ENCODE measurements around the gene ST8SIA1.

The ST8SIA1 gene

GRCh38 chr12:22333713-22334409 is 646 bp downstream of the ST8SIA1 start:
- H3K4me3 ChIP-seq (ENCODE audit: low read depth, low read length), result no peak overlapping the region; the same call in 1 of the 2 replicates
- DNase-seq (ENCODE audit: low read depth, low spot score), result no peak
- TF ChIP-seq, protein P1, sequence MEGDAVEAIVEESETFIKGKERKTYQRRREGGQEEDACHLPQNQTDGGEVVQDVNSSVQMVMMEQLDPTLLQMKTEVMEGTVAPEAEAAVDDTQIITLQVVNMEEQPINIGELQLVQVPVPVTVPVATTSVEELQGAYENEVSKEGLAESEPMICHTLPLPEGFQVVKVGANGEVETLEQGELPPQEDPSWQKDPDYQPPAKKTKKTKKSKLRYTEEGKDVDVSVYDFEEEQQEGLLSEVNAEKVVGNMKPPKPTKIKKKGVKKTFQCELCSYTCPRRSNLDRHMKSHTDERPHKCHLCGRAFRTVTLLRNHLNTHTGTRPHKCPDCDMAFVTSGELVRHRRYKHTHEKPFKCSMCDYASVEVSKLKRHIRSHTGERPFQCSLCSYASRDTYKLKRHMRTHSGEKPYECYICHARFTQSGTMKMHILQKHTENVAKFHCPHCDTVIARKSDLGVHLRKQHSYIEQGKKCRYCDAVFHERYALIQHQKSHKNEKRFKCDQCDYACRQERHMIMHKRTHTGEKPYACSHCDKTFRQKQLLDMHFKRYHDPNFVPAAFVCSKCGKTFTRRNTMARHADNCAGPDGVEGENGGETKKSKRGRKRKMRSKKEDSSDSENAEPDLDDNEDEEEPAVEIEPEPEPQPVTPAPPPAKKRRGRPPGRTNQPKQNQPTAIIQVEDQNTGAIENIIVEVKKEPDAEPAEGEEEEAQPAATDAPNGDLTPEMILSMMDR (IDR thresholded peaks at IDR 0.05; ENCODE audit: insufficient read depth, low read length, missing control alignments), result no peak
- ChIA-PET POLR2A (no interaction called here), CTCF (interaction anchor here (0.8 to 2.5 kb wide), 2 partner anchors 46 to 233 kb away, joined by 3 to 45 read pairs; no protein-coding TSS in a partner anchor)

DNA sequence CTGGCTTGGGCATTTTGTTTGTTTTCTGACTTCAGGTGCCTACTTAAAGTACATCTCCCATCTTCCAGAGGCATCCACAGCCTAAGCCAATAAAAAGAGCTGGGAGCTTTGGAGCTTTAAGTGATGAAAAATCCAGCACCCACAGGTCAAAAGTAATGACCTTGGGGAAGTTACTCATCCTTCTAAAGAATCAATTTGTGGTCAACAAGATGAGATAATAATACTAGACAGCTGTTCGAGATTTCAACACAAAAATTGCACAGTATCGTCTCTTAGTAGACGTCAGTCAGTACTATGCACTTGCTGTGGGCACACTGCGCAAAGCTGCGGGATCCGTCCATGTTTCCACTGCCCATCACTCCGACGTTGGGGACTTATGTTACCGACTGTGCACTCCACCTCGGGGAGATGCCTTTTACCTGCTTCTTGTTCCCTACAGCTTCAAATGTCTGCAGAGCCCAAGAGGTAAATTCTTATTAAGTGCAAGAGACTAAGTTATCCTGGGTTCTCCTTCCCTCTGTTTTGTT is 1.3 kb downstream of the ST8SIA1 start:
- ChIA-PET POLR2A (interaction anchor here (0.5 kb wide), 1 partner anchor 157 kb away, joined by 3 read pairs; no protein-coding TSS in a partner anchor), CTCF (interaction anchor here (0.7 to 0.8 kb wide), 2 partner anchors 14 to 45 kb away, joined by 3 read pairs; no protein-coding TSS in a partner anchor)
- H3K4me3 ChIP-seq (ENCODE audit: low read depth, low read length), result no peak overlapping the region
- no peak for DNase-seq (ENCODE audit: low read depth, low spot score)
- TF ChIP-seq, protein P1 (IDR thresholded peaks at IDR 0.05; ENCODE audit: insufficient read depth, low read length, missing control alignments), result no peak

DNA sequence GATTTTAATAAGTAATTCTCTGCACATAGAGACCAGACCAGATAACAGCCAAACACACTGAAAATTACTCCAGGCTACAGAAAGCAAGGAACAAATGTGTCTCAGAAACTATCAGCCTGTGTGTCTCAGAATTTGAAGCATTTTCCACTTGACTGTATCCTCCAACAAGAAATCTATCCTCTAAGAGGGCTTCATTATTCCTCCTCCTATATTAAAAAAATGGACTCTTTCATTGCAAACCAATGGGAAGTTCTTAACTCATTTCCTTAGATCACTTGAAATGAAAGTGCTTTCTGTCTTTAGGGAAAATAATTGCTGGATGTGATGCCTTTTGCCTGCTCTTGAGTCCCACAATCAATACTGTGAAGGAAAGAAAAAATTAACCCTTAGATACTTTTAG is 2.3 kb downstream of the ST8SIA1 start:
- TF ChIP-seq, protein P1 (IDR thresholded peaks at IDR 0.05; ENCODE audit: insufficient read depth, low read length, missing control alignments), result no peak
- POLR2A ChIA-PET, result no interaction called here
- no peak for DNase-seq (ENCODE audit: low read depth, low spot score)
- CTCF ChIA-PET, result interaction anchor here (2.8 kb wide), 1 partner anchor 231 kb away, joined by 20 read pairs; no protein-coding TSS in a partner anchor
- H3K4me3 ChIP-seq (ENCODE audit: low read depth, low read length), result no peak overlapping the region

GRCh38 chr12:22329621-22330020 is 4.9 kb downstream of the ST8SIA1 start:
- ChIA-PET CTCF (interaction anchor here (0.9 to 2.8 kb wide), 2 partner anchors 228 to 247 kb away, joined by 3 to 20 read pairs; no protein-coding TSS in a partner anchor), POLR2A (no interaction called here)
- TF ChIP-seq, protein P1 (IDR thresholded peaks at IDR 0.05; ENCODE audit: insufficient read depth, low read length, missing control alignments), result no peak
- H3K4me3 ChIP-seq (ENCODE audit: low read depth, low read length), result no peak overlapping the region
- DNase-seq (ENCODE audit: low read depth, low spot score), result no peak

DNA sequence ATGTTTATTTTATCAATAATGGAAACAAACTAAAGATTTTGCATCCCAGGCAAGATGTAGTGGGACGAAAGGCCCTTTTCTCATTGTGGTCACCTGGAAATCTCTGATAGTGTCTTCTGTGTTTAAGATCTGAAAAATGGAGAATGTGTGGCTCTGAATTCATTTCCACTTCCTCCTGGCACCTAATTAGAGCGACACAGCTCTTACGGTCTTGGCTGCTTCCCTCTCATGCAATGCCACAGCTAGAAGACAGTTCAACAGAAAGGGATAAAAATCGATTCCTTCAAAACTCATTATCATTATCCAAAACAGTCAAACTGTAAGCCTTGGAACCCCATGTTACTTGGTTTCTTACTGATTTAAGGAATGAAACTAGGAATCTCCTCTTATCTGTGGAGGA is 9.3 kb downstream of the ST8SIA1 start:
- CTCF ChIA-PET, result interaction anchor here (0.9 to 1.0 kb wide), 2 partner anchors 10 to 134 kb away, joined by 3 to 6 read pairs; no protein-coding TSS in a partner anchor
- DNase-seq (ENCODE audit: low read depth, low spot score), result no peak
- POLR2A ChIA-PET, result no interaction called here
- TF ChIP-seq, protein P1 (IDR thresholded peaks at IDR 0.05; ENCODE audit: insufficient read depth, low read length, missing control alignments), result no peak
- H3K4me3 ChIP-seq (ENCODE audit: low read depth, low read length), result no peak overlapping the region

DNA sequence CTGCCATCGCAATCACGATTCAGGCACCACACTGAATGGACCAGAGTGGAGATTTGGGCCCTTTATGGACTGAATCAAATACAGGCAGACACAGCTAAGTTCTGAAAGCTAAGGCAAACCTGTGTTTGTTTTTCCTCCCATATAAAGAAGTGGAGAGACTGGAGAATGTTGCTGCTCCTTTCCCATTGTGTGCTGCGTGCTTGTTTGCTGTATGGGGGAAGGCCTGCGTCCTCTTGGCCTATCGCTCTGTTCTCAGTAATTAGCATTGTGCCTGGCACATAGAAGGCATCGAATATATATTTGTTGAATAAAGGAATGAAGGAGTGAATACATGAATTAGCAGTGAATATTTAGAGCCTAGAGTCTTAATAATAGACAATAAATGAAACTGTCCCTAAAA is 12.4 kb downstream of the ST8SIA1 start:
- CTCF ChIA-PET, result no interaction called here
- POLR2A ChIA-PET, result no interaction called here

More for the DNA sequence above, 12.4 kb downstream of the ST8SIA1 start:
- H3K4me3 ChIP-seq (ENCODE audit: low read depth, low read length), result no peak overlapping the region
- no peak for DNase-seq (ENCODE audit: low read depth, low spot score)
- TF ChIP-seq, protein P1 (IDR thresholded peaks at IDR 0.05; ENCODE audit: insufficient read depth, low read length, missing control alignments), result no peak
